Measurements from ENCODE around the gene DYNC1I1. TPM values are rescaled to one million over a fixed set of nuclear protein-coding genes. Genes with fewer than 3 reads are reported as not detected.

The DYNC1I1 gene
- polyA plus RNA-seq, 1 donor from 2014 or later = 28.9 TPM

- H3K79me2 ChIP-seq (replicated peaks; ENCODE audit: insufficient read depth, low read length) = no peaks in the 10 kb centered on the region
- no peak overlapping the region for H3K4me2 ChIP-seq (ENCODE audit: low read length)
- H3K4me3 ChIP-seq (ENCODE audit: low read length) = no peak overlapping the region
- no peaks in the 10 kb centered on the region for H3K36me3 ChIP-seq (ENCODE audit: insufficient read depth, low read length)
- H3K9me2 ChIP-seq (ENCODE audit: insufficient read depth, low read length) = no peaks in the 10 kb centered on the region
- H3K9ac ChIP-seq (ENCODE audit: low read length) = no peak overlapping the region
- no peaks in the 10 kb centered on the region for H4K20me1 ChIP-seq (ENCODE audit: insufficient read depth)
- H3K27me3 ChIP-seq (ENCODE audit: insufficient read depth, low read depth, low read length) = no peaks in the 10 kb centered on the region
- no peak for TF ChIP-seq MXI1 (conservative IDR thresholded peaks at IDR 0.05; ENCODE audit: poor library complexity, severe bottlenecking)
- no peaks in the 10 kb centered on the region for H3K9me3 ChIP-seq (ENCODE audit: low read length)
- H2AFZ ChIP-seq (ENCODE audit: low read depth, low read length) = no peak overlapping the region
- no peaks in the 10 kb centered on the region for H3F3A ChIP-seq (ENCODE audit: insufficient read depth, low read length, poor library complexity, severe bottlenecking)
- no peak overlapping the region for H3K27ac ChIP-seq (ENCODE audit: low read length)
These were observed 288.7 kb downstream of the DYNC1I1 start for GRCh38 chr7:96061009-96061408.

GRCh38 chr7:96061844-96062243 lies 289.5 kb downstream of the DYNC1I1 start:
- no peak overlapping the region for H2AFZ ChIP-seq (ENCODE audit: low read depth, low read length)
- TF ChIP-seq EZH2 (IDR thresholded peaks at IDR 0.05; ENCODE audit: borderline replicate concordance, insufficient read depth, low read length, poor library complexity, severe bottlenecking) = no peak
- TF ChIP-seq POLR2AphosphoS5 (IDR thresholded peaks at IDR 0.05) = no peak
- TF ChIP-seq CTCF (IDR thresholded peaks at IDR 0.05; ENCODE audit: poor library complexity, severe bottlenecking) = no peak
- no peak for TF ChIP-seq MXI1 (conservative IDR thresholded peaks at IDR 0.05; ENCODE audit: poor library complexity, severe bottlenecking)
- no peak for TF ChIP-seq REST (IDR thresholded peaks at IDR 0.05; ENCODE audit: borderline replicate concordance)
- no peak for TF ChIP-seq TAF1 (IDR thresholded peaks at IDR 0.05; ENCODE audit: low read depth)
- TF ChIP-seq SMC3 (conservative IDR thresholded peaks at IDR 0.05; ENCODE audit: poor library complexity) = no peak
- TF ChIP-seq RAD21 (conservative IDR thresholded peaks at IDR 0.05) = no peak
- no peak for TF ChIP-seq EP300 (conservative IDR thresholded peaks at IDR 0.05; ENCODE audit: poor library complexity, severe bottlenecking)
- H3K9me3 ChIP-seq (ENCODE audit: low read length) = no peaks in the 10 kb centered on the region
- H3K4me3 ChIP-seq (ENCODE audit: low read length) = no peak overlapping the region
- no peak overlapping the region for H3K27ac ChIP-seq (ENCODE audit: low read length)
- H3K9me2 ChIP-seq (ENCODE audit: insufficient read depth, low read length) = no peaks in the 10 kb centered on the region
- no peaks in the 10 kb centered on the region for H3K79me2 ChIP-seq (replicated peaks; ENCODE audit: insufficient read depth, low read length)
- H3K4me2 ChIP-seq (ENCODE audit: low read length) = no peak overlapping the region
- no peaks in the 10 kb centered on the region for H3K27me3 ChIP-seq (ENCODE audit: insufficient read depth, low read depth, low read length)
- H3K36me3 ChIP-seq (ENCODE audit: insufficient read depth, low read length) = no peaks in the 10 kb centered on the region
- H4K20me1 ChIP-seq (ENCODE audit: insufficient read depth) = no peaks in the 10 kb centered on the region
- H3F3A ChIP-seq (ENCODE audit: insufficient read depth, low read length, poor library complexity, severe bottlenecking) = no peaks in the 10 kb centered on the region
- H3K9ac ChIP-seq (ENCODE audit: low read length) = no peak overlapping the region

GRCh38 chr7:96067321-96067720 lies 295.0 kb downstream of the DYNC1I1 start:
- H3K27ac ChIP-seq (ENCODE audit: low read length) = no peak overlapping the region
- TF ChIP-seq MXI1 (conservative IDR thresholded peaks at IDR 0.05; ENCODE audit: poor library complexity, severe bottlenecking) = no peak
- no peak for TF ChIP-seq RAD21 (conservative IDR thresholded peaks at IDR 0.05)
- H3K4me3 ChIP-seq (ENCODE audit: low read length) = no peak overlapping the region
- no peaks in the 10 kb centered on the region for H3F3A ChIP-seq (ENCODE audit: insufficient read depth, low read length, poor library complexity, severe bottlenecking)
- H3K4me2 ChIP-seq (ENCODE audit: low read length) = no peak overlapping the region
- no peaks in the 10 kb centered on the region for H4K20me1 ChIP-seq (ENCODE audit: insufficient read depth)
- no peaks in the 10 kb centered on the region for H3K27me3 ChIP-seq (ENCODE audit: insufficient read depth, low read depth, low read length)
- H3K9me3 ChIP-seq (ENCODE audit: low read length) = no peaks in the 10 kb centered on the region
- H2AFZ ChIP-seq (ENCODE audit: low read depth, low read length) = no peak overlapping the region
- no peaks in the 10 kb centered on the region for H3K9me2 ChIP-seq (ENCODE audit: insufficient read depth, low read length)
- H3K9ac ChIP-seq (ENCODE audit: low read length) = no peak overlapping the region
- no peaks in the 10 kb centered on the region for H3K79me2 ChIP-seq (replicated peaks; ENCODE audit: insufficient read depth, low read length)
- no peaks in the 10 kb centered on the region for H3K36me3 ChIP-seq (ENCODE audit: insufficient read depth, low read length)

All from neural cell (in vitro differentiated cells).